ENCODE results near the gene CHRNB4. TPM values are rescaled to one million over a fixed set of nuclear protein-coding genes. Genes with fewer than 3 reads are reported as not detected.

Gene CHRNB4
- total RNA-seq, 2 experiments from 2014 or later = not detected

Other genes with a start within 250 kb of the CHRNB4 start
- gene IREB2, start 203.0 kb downstream of the CHRNB4 start, total RNA-seq = 10 to 100 TPM; 68.2 to 69.4 TPM
- 1 to 10 TPM; 1.5 to 2.1 TPM for gene HYKK, start 133.6 kb downstream of the CHRNB4 start, total RNA-seq
- gene PSMA4, start 100.8 kb downstream of the CHRNB4 start, total RNA-seq = 100 to 1,000 TPM; 336 to 338 TPM
- gene CHRNA5, start 75.7 kb downstream of the CHRNB4 start, total RNA-seq = 1 to 10 TPM; 6.3 to 7.3 TPM
- gene CHRNA3, start 20.2 kb downstream of the CHRNB4 start, total RNA-seq = not detected
- under 1 TPM; 0.10 to 0.21 TPM for gene ADAMTS7, start 170.3 kb upstream of the CHRNB4 start, total RNA-seq
- 100 to 1,000 TPM; 275 to 293 TPM for gene MORF4L1, start 231.7 kb upstream of the CHRNB4 start, total RNA-seq